HG02840 (cell line): Measurements from ENCODE around the gene GMPPA.
A peak's percentile ranks its signal among the peaks of the same experiment; 100 is the strongest.

Source experiments
- ATAC-seq: cut with Tn5 transposase; IDR thresholded peaks from one replicate; pipeline ENCODE4 v1.9.1; 2021; ENCODE audit warnings: mild to moderate bottlenecking, moderate library complexity, moderate number of reproducible peaks; ENCODE audit not compliant: unreplicated experiment, low FRiP score

Gene GMPPA

DNA sequence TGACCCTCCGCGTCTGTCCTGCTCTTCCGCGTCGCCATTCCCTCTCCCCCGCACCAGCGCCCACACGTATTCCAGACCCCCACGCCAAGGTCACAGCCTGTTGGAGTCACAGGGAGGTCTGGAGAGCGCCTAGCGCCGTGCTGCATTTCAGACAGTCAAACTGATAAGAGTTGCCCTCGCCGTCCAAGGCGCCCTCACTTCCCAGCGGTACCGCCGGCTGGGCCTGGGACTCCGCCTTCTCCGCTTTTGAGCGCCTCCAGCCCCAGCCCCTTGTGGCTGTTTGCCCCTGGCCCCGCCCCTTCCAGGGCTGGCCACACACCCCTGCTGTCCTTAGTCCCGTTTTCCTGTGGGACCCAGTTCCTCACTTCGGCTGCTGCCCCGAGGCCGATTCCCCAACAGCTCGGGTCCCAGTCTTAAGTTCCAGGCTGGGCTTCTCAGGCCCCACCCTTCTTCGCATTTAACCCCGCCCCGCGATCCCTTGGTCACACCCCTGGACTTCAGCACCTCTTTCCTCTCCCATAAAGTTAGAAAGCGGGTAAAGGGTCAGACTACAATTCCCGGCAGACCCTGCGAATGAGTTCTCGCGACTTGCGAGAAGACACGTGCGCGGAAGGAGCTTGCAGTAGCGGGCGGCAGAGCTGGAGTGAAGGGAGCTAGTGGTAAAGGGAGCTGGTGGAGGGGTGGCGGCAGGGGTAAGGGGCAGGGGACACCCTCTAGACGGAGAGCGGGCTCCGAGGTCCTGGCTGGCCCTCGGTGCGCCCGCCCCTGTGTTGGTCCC is at the start of gene GMPPA:
TSS of gene GMPPA (plus strand) at position 612 of the 778 bp plus-strand sequence. CDS start 1,085 bp downstream, outside the sequence.
- peak; percentile 95 for ATAC-seq

DNA sequence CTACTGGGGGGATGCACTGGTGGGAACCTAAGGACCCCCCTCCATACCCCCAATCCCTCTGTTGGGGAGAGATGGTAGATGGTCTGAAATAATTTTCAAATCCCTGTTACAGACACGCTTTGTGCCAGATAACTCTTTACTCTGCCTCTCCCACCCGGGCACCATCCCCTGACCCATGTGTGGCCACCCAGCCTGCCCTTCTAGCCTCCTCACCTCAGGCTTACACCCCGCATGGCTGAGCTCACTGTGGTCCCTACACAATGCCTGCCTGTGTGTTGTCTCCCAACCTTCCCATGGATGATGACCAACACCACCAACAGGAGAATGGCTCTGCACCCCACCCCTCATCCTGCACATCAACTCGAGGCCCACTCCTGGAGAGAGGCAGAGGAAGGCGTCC is 49.1 kb upstream of the GMPPA start:
- no peak for ATAC-seq

DNA sequence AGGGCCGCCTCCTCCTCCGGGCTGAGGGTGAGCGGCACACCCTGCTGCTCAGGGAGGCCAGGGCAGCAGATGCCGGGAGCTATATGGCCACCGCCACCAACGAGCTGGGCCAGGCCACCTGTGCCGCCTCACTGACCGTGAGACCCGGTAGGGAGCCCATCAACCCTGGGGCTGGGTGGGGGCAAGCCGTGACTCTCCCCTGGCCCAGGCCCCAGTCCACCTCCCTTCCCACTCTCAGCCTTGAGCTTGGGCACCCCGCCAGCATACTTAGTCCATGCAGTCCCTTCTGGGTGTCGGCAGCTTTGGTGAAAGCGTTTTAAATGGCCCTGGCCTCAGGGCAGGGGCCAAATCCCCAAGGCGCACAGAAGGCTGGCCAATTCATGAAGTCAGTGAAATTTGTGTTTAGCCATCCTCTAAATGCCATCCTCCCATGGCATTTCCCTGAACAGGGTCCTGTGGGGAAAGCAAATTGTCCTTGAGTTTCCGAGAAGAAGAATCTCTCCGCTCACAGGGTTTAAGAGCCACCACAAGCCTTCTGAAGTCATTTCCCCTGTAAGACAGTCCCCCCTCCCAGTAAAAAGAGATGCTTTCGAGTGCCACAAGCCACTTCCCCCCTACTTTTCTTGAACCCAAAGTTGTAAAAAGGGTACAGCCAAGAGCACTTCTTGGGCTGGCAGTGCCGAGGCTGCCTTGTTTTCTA is 46.9 kb upstream of the GMPPA start:
- no peak for ATAC-seq

DNA sequence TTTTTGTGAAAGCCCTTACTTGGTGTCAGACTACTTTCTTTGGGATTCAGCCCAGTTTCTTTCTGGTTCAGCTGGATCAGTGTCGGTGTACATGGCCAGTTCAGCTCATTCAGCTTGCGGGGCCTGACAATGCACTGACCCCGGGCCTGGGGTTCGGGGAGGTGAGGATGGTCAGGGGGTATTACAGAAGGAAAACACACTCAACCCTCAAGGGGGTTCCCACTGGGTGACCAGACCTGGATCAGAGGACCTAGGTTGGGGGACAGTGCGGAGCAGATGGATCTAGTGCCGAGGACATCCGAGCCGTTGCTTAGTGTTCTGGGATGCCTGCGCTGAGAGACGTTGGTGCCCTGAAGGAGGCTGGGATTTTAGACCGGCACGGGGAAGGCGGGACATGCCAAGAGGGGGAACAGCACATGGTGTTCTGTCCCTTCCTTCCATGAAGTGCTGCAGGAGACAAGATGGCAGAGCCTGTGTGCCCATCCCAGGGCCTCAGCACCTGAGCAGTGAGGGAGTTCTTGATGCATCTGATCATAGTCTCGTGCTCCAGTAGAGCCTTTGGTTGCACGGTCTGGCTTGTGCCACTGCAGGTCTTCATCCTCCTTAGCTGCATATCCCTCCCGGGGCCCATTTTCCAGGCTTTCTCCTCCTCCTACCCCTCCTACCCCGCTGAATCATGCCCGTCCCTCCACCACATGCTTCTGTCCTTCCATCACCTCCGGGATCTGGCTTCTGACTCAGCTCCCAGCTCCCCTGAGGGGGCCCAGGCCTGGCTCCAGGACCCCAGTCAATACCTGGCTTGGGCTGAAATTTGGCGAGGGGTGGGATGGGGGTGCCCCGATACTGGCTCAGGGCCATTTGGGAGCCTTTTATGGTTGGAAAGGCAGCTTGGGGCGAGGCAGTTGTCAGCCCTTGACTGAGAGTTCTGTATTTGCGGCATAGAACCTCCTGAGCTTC is 46.1 kb upstream of the GMPPA start:
- no peak for ATAC-seq

DNA sequence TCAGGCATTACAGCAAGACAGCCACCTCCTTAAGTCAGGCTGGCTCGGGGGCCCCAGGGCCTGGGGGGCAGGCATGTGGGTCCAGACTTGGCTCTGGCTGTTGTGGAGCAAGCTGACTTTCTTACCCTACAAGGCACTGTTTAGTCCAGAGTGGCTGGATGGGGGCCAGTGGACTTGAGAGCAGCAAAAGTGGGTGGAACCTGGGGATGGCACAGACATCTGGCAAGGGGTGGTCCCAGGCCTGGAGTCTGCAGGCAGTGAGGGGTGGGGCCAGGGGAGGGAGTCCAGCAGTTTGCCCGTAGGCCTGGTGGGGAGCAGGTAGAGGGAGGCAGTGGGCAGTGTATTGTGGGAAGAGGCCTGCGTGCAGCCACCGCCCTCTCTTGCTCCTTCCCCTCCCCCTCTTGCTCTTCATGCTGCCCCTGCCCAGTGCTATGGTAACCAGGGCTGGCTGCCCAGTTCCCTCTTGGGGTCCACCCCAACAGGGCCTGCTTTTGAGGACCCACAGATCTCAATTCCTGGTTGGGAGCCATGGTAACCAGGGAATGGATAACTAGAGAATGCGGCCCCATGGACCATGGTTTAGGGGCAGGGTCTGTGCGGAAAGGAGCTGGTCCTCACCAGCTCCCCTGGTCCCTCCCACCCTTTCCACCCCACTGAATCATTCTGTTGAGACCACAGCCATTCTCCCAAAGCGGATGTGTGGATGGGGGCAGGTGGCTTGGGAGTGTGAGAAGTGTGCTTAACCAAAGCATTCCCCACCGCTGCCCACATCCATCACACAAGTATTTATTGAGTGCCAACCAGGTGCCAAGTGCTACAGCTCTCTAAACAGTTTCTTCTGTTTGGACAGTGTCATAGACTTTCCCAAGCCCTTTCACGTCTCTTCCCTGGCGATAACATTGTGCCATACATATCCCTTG is 44.8 kb upstream of the GMPPA start:
- no peak for ATAC-seq

DNA sequence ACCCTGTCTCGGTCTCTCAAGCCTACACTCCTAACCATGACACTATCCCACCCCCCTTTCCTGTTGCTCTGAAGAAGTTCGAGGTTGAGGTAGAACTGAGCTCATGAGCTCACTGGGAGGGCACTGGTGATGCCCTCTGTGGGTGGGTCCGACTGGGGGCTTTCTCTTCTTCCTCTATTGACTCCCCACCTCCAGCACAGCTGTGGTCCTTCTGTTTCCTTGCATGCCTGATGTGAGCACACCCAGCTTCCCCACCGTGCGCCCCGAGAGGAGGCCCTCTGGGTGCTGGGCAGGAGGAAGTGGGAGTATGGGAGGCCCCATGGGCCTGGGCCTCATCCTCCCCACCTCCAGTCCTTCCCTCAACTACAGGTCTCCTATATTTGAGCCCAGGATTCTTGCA is 43.1 kb upstream of the GMPPA start:
- ATAC-seq = no peak

DNA sequence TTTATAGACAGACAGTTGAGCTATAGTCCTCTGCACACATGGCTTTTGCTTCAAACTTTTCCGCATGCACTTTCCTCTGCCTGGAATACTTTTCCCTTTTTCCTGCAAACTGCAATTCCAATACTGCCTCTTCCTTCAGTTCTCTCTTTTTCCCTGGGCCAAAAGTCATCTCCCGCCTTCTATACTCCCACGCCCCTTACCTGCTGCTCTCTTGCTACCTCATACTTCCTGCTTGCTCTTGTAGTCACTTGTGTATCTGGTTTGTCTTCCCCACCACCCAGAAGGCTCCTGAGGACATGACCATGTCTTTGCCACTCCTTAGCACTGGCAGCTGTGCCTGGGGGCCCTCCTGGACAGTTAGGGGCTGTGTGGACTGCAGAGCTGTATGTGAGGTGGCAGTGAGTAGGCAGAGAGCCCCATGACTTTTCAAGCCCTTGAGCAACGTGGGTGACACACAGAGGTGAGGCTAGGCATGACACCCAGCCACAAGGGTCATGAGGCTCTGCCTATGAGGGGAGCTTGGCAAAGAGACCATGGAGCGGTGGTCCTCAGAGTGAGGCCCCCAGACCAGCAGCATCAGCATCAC is 40.8 kb upstream of the GMPPA start:
- ATAC-seq = no peak

DNA sequence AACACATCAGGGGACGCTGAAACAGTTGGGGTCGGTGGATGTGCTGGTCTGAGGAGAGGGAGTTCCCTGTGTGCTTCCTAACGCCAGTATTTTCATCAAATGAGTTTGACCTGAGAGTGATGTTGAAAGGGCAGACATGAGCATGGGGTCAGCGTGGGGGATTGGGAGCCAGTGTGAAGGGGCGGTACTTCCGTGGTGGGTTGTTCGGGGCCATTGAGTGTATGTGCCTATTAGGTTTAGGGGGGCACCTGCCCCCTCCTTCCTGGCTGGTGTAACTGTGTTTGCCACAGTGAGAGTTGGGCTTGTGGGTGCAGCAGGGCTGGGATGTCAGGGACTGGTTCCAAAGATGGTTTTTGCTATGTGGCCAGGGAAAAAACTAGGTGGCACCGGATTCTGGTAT is 39.7 kb upstream of the GMPPA start:
- ATAC-seq = no peak

DNA sequence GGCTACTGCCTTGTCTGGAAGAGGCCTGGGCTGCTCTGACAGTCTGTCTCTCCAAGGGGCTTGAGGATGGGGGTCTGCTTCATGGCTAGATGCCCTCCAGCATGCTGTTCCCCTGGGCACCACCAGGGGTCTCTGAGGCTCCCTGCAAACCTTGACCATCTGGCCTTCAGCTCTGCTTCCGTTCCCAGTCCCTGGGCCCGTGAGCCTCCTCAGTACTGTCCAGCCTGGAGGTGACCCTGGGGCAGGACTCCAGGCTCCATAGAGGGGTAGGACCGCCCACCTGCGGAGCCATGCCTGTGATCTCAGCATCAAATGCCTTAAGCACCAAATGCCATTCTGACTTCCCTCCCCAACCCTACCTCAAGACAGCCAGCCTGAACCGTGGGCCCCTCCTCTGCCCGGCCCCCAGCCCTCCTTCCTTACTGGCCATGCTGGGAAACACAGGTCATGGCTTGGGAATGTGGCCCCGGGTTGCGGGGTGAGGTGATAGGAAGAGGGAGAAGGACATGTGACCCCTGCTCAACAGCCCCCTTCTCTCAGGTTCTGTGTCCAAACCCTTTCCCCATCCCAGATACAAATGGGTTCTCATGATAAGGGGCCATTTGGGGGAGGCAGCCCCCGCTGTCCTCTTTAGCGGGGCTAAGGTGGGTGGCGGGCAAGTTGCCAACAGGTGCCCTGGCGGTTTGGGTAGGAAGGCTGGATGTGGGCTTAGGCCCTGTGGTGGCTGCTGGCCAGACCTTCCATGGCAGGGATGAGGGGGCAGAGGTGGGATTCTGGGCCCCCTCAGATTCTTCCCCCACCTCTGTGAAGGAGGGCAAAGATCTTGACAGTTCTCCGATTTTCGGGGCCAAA is 39.0 kb upstream of the GMPPA start:
- no peak for ATAC-seq

DNA sequence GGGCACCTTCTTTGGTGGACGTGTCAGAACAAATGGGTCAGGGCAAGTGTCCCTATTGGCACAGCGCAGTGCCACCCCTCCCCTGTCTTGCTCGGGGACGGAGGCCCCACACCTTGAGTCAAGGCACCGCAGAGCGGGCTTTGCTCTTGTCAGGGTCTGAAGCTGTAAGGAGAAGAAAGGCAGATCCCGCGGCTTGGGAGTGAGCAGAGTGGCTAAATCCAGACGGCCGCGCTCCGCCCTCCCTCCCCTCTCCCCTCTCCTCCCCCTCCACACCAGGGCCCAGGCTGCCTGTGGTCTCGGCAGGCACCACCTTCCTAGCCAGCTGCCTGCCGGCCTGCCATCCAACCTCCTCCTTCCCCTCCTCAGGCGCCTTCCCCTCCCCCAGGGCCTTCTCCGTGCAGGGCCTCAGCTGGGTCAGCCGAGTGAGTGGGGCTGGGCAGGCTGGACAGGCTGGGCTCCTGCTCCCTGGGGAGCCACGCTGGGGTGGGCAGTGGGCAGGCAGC is 38.2 kb upstream of the GMPPA start:
- ATAC-seq = no peak

DNA sequence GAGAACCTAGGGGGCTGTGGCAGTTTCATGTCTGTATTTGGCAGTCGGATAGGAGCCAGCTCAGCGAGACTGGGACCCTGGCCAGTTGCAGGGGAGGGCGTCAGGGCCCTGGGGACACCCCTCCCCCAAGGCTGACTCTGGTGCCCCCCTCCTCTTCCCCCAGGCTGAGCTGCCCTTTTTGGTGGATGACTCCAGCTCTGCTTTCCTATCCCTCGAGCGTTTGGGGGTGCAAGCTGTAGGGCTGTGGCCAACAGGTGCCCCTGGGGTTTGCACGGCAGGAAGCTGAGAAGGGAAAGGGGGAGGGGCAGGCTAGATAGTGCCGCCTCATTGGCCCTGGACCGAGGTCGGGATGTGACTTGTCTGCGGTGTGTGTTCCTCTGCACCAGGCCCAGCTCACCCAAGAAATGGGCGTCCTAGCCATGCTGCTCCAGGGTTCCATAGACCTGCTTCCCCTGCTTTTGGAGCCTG is 37.6 kb upstream of the GMPPA start:
- no peak for ATAC-seq

DNA sequence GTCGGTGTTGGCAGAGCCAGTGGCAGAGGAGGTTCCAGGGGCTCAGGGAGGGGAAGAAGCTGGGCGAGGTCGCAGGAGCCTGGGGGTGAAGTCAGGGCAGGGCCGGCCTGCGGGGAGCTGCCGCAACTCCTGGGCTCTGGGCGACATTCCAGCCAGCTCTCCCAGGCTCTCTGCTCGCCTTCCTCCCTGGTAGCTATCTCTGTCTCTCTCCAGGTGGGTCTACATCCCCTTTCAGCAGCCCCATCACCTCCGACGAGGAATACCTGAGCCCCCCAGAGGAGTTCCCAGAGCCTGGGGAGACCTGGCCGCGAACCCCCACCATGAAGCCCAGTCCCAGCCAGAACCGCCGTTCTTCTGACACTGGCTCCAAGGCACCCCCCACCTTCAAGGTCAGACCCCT is 37.0 kb upstream of the GMPPA start:
- no peak for ATAC-seq

DNA sequence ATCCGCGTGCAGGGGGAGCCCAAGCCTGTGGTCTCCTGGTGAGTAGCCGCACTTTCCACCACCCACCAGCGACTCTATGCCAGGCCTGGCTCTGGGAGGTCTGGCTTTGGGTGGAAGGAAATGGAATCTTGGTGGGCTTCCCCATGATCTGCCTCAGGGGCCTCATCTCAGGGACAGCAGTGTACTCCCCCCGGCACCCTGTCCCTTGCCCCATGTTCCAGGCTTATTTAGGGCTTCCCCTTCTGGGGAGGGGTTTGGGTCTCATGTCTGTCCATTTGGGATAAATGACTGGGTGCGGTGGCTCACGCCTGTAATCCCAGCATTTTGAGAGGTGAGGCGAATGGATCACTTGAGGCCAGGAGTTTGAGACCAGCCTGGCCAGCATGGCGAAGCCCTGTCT is 36.3 kb upstream of the GMPPA start:
- ATAC-seq = no peak

DNA sequence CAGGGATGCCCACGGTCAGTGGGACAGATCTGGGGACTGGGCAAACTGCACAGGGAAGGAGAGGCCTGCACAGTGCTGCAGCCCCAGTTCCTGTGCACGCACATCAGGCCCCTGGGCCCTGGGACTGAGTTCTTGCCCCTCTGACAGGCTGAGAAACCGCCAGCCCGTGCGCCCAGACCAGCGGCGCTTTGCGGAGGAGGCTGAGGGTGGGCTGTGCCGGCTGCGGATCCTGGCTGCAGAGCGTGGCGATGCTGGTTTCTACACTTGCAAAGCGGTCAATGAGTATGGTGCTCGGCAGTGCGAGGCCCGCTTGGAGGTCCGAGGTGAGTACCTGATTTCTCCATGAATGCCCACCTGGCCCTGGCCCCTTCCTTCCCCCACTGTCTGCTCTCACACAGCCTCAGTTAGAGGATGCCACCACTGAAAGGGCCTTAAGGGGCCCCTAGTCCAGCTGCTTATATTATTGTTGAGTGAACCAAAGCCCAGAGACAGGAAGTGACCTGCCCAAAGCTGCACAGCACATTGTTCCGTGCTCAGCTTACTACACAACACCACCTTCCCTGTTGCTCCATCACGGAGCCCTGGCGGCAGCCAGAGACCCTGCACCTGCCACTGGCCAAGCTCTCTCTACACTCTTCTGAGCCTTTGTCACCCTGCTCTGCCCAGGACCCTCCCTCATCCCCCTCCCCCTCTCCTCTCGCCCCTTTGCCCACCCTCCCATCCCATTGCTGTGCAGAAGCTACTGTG is 34.2 kb upstream of the GMPPA start:
- ATAC-seq = no peak

DNA sequence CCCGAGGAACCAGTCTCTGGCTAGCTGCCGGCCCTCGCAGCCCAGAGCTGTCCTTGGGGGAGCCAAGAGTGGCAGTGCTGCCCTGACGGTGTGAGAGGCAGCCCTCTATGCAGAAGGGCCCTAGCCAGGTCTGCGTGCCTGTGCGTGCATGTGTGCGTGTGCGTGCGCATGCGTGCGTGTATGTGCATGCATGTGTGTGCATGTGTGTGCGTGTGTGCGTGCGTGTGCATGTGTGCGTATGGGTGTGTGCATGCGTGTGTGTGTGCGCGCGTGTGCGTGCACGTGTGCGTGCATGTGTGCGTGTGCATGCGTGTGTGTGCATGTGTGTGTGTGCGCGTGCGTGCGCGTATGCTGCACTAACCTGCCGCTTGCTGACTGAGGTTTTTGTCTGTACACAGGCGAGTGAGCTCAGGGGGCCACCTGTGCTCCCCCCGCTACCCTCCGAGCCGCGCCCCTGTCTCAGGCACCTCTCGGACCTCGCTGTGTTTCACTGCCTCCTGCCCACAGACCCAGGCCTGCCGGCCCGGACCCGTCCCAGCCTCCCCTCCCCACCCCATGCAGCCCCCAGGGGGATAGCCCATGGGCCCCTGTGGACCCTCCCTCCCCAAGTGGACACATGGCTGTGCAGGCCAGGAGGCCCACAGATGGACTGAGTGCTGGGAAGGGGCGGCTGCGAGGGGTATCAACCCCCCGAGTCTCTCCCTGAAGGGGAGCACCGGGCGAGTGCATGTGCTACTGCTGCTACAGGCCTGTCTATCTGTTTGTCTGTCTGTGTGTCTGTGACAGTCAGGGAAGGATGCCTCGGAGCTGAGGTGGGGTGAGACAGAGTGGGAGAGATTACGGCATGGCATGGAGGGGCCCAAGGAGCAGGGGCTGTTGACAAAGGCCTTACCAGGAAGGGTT is 32.8 kb upstream of the GMPPA start:
- no peak for ATAC-seq
